Measurements from ENCODE around the gene CCDC150.

GRCh38 chr2:196660244-196660643 is 20.7 kb downstream of the CCDC150 start:
- TF ChIP-seq CTCF (IDR thresholded peaks at IDR 0.05; ENCODE audit: low read depth, low read length): no peak
- no peak for TF ChIP-seq POLR2A (IDR thresholded peaks at IDR 0.05; ENCODE audit: extremely low read depth, insufficient read length)
